ENCODE results near the gene C15orf39. TPM values are rescaled to one million over a fixed set of nuclear protein-coding genes. Genes with fewer than 3 reads are reported as not detected.

The C15orf39 gene
- total and polyA plus RNA-seq, 9 of the 15 experiments (the other 6 are each of a cell fraction or from before 2014, with no cell fraction given) = 0.31 to 29.8 (median 4.4) TPM

- TF ChIP-seq, protein P1, sequence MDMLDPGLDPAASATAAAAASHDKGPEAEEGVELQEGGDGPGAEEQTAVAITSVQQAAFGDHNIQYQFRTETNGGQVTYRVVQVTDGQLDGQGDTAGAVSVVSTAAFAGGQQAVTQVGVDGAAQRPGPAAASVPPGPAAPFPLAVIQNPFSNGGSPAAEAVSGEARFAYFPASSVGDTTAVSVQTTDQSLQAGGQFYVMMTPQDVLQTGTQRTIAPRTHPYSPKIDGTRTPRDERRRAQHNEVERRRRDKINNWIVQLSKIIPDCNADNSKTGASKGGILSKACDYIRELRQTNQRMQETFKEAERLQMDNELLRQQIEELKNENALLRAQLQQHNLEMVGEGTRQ (CRISPR knock-in tag; IDR thresholded peaks at IDR 0.05) = peak; percentile 54
- TF ChIP-seq, protein P2, sequence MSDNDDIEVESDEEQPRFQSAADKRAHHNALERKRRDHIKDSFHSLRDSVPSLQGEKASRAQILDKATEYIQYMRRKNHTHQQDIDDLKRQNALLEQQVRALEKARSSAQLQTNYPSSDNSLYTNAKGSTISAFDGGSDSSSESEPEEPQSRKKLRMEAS (CRISPR knock-in tag; IDR thresholded peaks at IDR 0.05) = peak; percentile 96
- TF ChIP-seq HMGXB4 (CRISPR knock-in tag; IDR thresholded peaks at IDR 0.05) = peak; percentile 13; the same call in 1 of the 2 replicates
- no peak for TF ChIP-seq SNRNP70 (optimal IDR thresholded peaks at IDR 0.05; ENCODE audit: low read depth, low read length)
- peak; percentile 38; the same call in 1 of the 2 replicates for TF ChIP-seq RB1 (IDR thresholded peaks at IDR 0.05; ENCODE audit: low read depth)
- no peak for TF ChIP-seq ZKSCAN3 (CRISPR knock-in tag; IDR thresholded peaks at IDR 0.05)
- peak; percentile 84 for TF ChIP-seq PCBP1 (IDR thresholded peaks at IDR 0.05; ENCODE audit: low read depth, low read length, poor library complexity, severe bottlenecking)
- TF ChIP-seq NCOR1 (IDR thresholded peaks at IDR 0.05) = peak; percentile 33; the same call in 1 of the 2 replicates
- peak; percentile 57; the same call in 1 of the 2 replicates for TF ChIP-seq L3MBTL2 (IDR thresholded peaks at IDR 0.05)
- 0 out of 2 replicates have a peak, but pooled peaks have one; percentile 35 for TF ChIP-seq HDAC2 (IDR thresholded peaks at IDR 0.05)
- TF ChIP-seq, protein P3, sequence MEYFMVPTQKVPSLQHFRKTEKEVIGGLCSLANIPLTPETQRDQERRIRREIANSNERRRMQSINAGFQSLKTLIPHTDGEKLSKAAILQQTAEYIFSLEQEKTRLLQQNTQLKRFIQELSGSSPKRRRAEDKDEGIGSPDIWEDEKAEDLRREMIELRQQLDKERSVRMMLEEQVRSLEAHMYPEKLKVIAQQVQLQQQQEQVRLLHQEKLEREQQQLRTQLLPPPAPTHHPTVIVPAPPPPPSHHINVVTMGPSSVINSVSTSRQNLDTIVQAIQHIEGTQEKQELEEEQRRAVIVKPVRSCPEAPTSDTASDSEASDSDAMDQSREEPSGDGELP (CRISPR knock-in tag; IDR thresholded peaks at IDR 0.05; ENCODE audit: borderline replicate concordance) = peak; percentile 70; the same call in 1 of the 2 replicates
- no peak for TF ChIP-seq BRD4 (IDR thresholded peaks at IDR 0.05)
- TF ChIP-seq CHD1 (IDR thresholded peaks at IDR 0.05; ENCODE audit: low read length) = peak; percentile 66
- no peak for TF ChIP-seq DIDO1 (tag; IDR thresholded peaks at IDR 0.05; ENCODE audit: low read depth)
- TF ChIP-seq, protein P4, sequence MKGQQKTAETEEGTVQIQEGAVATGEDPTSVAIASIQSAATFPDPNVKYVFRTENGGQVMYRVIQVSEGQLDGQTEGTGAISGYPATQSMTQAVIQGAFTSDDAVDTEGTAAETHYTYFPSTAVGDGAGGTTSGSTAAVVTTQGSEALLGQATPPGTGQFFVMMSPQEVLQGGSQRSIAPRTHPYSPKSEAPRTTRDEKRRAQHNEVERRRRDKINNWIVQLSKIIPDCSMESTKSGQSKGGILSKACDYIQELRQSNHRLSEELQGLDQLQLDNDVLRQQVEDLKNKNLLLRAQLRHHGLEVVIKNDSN (CRISPR knock-in tag; IDR thresholded peaks at IDR 0.05) = peak; percentile 70
- TF ChIP-seq, protein P5, sequence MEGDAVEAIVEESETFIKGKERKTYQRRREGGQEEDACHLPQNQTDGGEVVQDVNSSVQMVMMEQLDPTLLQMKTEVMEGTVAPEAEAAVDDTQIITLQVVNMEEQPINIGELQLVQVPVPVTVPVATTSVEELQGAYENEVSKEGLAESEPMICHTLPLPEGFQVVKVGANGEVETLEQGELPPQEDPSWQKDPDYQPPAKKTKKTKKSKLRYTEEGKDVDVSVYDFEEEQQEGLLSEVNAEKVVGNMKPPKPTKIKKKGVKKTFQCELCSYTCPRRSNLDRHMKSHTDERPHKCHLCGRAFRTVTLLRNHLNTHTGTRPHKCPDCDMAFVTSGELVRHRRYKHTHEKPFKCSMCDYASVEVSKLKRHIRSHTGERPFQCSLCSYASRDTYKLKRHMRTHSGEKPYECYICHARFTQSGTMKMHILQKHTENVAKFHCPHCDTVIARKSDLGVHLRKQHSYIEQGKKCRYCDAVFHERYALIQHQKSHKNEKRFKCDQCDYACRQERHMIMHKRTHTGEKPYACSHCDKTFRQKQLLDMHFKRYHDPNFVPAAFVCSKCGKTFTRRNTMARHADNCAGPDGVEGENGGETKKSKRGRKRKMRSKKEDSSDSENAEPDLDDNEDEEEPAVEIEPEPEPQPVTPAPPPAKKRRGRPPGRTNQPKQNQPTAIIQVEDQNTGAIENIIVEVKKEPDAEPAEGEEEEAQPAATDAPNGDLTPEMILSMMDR (IDR thresholded peaks at IDR 0.05 in 2 of 3, conservative IDR thresholded peaks at IDR 0.05 in 1 of 3; ENCODE audit: insufficient read depth in 2 of 3, low read depth in 1 of 3, low read length in 3 of 3) = peak in 1 of 3 experiments; percentile 25; a peak in 1 of 6 replicates
- TF ChIP-seq, protein P6, sequence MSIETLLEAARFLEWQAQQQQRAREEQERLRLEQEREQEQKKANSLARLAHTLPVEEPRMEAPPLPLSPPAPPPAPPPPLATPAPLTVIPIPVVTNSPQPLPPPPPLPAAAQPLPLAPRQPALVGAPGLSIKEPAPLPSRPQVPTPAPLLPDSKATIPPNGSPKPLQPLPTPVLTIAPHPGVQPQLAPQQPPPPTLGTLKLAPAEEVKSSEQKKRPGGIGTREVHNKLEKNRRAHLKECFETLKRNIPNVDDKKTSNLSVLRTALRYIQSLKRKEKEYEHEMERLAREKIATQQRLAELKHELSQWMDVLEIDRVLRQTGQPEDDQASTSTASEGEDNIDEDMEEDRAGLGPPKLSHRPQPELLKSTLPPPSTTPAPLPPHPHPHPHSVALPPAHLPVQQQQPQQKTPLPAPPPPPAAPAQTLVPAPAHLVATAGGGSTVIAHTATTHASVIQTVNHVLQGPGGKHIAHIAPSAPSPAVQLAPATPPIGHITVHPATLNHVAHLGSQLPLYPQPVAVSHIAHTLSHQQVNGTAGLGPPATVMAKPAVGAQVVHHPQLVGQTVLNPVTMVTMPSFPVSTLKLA (conservative IDR thresholded peaks at IDR 0.05) = peak; percentile 93 to 97
Measured at GRCh38 chr15:75202251-75203016, 752 bp downstream of the C15orf39 start (continued).
